HG03103 (cell line): ENCODE measurements around the gene TSKU.

Experiments used
- ATAC-seq: cut with Tn5 transposase; IDR thresholded peaks from one replicate; pipeline ENCODE4 v1.9.1; 2021; ENCODE audit warnings: low read depth; ENCODE audit not compliant: unreplicated experiment

The TSKU gene

GRCh38 chr11:76841923-76842452, 58.8 kb downstream of the TSKU start:
- ATAC-seq = no peak

- no peak for ATAC-seq
Measured at GRCh38 chr11:76843907-76844306, 60.8 kb downstream of the TSKU start.

GRCh38 chr11:76844511-76844910, 61.4 kb downstream of the TSKU start:
- ATAC-seq = no peak

- ATAC-seq = no peak
Measured at GRCh38 chr11:76845069-76845468, 61.9 kb downstream of the TSKU start.

- ATAC-seq = no peak
Measured at GRCh38 chr11:76846441-76846840, 63.3 kb downstream of the TSKU start.
